Stimulated activated CD4-positive, alpha-beta T cell treated with anti-CD3 and anti-CD28 coated beads, Interleukin-2, amount 100 ng/mL, for 4 hours (primary cell): ENCODE results near the gene TENM3.
"Not testable (repeated sequence)": the region's sequence is repeated elsewhere in the genome, so short reads cannot be mapped to it uniquely, and the experiment has no call there.

Experiments
- DNase-seq: peaks from one replicate; pipeline ENCODE4 v3.0.0-alpha.2; 2020; ENCODE audit warnings: low read depth

The TENM3 gene

DNA sequence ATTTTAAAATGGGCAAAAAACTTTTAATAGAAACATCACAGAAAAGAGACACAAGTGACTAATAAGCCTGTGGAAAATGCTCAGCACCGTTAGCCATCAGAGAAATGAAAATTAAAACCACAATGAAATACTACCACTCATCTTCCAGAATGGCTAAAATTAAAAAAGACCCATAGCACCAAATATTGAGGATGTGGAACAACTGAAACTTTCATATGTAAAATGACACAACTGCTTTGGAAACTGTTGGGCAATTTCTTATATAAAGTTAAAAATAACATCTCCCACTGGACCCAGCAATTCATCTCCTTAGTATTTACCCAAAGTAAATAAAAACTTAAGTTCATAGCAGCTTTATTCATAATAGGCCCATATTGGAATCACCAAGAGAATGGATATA lies 94.2 kb downstream of the TENM3 start:
- no peak for DNase-seq

DNA sequence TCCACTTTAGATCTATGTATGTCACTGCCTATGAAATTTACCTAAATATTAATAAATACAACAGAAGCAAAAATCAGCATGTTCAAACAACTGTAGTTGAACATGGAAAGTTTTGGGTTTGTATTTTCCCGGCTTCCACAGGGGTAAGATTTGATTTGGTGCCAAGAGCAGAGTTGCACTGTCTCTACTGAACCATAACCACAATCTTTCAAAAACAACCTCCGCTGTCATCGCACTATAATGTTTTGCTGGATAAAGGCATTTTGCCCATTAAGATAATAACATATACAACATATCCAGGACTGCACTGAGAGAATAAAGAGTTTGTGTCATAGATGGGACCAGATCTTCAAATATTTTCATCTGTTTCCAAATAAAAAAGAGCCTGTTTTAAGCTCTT lies 94.9 kb downstream of the TENM3 start:
- DNase-seq, result no peak

DNA sequence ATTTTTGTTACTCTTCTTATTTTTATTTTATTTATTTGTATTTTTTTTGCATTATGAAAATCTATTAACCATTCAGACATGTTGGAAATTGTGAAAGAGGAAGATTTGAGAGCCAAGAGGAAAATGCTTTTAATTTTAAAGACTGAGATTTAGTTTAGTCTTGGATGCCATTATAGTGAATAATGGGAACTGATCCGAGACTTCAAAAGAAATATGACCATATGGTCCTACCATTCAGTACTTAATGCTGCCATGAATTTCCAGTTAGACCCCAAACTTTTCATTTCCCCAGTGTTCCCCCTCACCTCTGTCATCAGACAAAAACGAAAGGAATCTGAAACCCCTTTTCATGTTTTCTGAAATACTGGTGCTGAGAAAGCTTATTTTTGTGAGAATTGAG lies 95.5 kb downstream of the TENM3 start:
- DNase-seq, result no peak

DNA sequence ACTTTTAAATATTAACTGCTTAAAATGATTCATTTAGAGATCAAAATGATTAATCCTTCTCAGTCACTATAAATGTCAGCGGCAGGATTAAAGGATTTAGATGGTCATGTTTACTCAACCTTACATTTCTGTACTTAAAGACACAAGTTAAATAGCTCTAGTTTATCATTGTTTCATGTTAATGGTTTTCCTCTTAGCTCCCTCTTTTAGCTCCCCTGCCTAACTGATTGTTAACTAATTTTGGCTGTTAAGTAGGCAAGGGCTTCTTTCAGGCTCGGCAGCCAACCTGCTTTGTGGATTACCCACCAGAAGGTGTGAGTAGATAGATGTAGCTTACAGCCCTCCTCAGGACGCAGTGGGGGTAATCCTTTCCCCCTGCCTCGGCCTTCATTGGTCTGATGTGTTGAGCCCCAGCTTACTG lies 96.0 kb downstream of the TENM3 start:
- DNase-seq, result no peak

DNA sequence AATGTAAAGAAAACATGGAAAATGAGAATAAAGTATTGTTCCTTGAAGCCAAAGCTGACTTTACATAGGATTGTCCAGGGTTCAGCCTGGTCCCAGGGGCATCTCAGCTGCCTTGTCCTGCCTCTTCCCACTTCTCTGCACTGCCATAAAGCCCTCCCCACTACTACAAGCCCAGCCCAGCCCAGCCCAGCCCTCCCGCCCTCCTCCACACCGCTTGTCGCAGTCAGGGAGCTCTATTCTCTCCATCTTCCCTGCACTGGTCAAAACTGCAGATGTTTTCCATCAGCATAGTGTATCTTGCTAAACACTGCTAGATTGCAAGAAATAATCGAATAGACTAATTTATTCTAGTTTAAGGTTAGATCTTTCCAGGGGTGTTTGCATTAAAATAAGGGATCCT lies 100.3 kb downstream of the TENM3 start:
- no peak for DNase-seq

DNA sequence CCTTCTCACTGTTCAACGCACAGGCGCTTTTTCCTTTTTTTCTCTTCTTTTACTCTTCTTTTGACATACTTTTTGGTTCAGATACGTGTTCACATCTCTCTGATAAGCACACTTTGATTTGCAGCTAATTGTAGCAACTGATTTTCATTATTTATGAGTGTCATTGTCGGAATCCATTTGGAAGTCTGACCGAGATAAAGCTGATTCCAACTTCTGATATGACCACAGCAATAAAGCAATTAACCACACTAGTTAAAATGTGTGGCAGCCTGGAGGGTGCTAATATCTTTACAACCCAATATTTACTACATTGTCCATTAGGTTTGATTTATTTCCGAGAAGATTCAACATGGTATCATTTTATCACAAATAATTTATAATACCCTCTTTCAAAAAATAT lies 101.8 kb downstream of the TENM3 start:
- DNase-seq, result no peak

DNA sequence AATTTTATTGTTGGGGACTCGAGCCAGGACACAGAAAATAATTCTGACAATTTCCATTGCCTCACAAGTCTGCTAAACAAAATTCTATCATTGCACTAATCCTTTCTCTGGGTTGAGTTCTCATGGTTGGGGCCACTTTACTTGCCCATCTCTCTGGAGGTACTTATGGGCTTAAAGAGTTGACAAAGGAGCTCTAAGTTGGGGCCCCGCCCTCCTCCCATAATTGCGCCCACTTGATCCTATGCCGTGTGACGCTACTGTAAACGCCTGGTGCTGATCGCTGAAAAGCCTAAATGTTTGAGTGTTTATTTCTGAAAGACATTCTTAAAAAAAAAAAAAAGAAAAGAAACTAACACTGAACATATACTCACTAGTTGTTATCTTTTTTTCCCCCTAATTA lies 103.0 kb downstream of the TENM3 start:
- DNase-seq, result no peak

DNA sequence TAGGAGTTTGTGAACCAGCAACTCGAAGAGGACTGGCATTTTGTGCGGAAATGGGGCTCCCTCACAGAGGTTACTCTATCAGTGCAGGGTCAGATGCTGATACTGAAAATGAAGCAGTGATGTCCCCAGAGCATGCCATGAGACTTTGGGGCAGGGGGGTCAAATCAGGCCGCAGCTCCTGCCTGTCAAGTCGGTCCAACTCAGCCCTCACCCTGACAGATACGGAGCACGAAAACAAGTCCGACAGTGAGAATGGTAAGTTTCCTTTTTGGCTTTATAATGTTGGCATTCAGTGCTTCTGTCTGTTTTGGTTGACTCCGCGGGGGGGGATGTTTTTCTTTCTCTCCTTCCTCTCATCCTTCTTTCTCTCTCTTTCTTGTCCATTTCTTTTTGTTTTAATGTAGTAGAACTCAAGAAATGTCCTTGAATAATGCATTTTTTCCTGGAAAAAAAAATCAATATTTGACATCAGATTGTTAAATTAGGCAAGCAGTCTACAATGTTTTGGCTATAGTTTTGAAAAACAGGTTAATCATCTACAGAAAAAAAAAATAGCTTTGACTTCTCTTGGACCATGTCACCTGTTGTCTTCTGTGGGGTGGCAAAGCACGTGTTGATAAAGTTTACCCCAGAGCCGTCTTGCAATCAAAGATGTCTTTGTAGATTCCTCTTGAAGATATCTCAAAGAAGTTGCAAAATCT lies 103.6 kb downstream of the TENM3 start:
- DNase-seq, result no peak

DNA sequence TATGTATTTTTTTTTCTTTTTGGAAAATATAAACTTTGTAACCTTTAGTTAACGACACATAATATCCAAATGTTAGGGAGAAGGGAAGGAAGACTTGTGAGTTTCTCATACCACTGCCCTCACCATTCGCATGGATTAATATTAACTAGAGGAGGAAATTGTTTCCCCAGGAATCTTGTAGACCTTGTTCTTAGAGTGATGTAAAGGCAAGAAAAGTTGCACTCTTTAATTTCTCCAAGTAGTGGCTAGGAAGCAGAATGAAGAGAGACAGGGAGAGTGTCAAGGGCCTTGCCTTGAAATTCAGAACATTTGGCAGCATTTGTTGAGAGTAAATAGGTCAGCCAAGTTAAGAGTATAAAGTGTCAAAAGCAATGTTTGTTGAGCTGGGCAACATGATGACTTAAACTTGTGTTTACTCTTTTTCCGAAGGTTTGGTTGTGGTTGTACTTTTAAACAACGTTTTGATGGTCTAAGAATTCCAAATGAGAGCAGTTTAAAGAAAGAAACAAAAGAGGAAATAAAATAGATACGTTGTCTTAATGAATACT lies 105.7 kb downstream of the TENM3 start:
- no peak for DNase-seq

DNA sequence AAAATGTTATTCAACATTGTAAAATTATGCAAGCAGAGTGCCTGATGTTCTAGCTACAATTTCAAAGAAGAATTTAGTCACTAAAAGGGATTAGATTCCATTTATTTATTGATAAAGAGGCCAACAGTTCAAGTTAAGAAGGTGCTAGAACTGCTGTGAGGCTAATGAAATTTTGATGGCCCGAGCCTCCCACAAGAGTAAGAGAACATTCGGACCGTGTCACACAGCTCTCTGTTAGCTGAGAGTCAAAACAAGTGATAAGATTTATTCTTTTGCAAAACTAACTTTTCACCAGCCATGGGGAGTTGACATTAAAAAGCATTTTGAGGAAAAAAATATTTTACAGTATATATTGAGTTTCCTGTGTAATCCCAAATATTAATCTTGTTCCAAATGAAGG lies 106.8 kb downstream of the TENM3 start:
- DNase-seq, result no peak

DNA sequence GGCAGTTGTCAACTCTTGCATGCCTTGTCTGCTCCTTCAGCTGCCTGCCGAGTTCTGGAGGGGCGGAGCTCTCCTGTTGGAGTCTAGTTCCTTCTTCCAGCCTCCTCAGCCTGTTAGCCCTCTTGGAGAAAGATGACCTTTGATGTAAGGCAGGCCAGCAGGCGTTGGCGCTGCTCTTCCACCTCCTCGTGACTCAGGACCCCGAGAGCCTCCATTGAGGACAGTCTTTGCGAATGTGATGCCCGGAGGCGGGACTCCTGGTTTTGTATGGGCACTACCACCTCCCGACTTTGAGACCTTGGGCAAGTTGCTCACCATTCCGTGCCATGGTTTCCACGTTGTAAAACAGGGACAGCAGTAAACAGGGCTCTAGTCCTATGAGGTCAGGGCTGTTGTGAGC lies 108.3 kb downstream of the TENM3 start:
- no peak for DNase-seq

DNA sequence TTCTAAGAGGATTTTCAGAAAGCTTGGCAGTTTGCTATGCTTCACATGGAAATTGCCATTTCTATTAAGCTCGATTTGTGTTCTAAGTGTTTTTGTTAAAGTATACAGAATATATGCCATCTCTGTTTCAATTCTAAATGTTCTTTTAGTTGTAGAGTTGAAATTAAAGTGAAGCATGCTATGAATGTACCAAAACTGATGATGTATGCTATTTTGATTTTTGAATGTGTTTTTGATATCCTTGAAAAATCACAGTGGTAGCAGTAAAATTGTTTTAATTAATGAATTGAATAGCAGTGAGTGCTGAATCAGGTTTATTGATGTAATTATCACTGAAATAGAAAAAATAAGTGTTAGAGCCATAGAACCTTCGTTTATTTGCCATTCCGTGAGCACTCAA lies 110.9 kb downstream of the TENM3 start:
- no peak for DNase-seq

DNA sequence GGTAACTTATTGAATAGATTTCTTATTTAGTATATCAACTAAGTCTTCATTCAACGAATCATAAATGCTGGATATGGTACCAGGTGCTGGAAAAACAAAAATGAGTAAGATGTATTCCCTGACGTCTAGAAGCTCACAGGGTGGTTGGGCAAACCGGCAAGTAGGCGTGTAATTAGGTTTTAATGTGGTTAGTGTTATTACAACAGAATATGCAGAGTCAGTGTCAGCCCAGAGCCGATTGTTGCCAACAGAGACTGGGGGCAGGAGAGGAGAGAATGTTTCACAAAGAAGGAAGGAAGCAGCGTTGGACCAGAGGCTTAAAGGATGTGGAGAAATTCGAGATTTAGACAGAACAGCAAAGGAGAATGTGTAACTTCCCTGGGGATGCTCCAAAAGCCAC lies 111.7 kb downstream of the TENM3 start:
- DNase-seq, result no peak

DNA sequence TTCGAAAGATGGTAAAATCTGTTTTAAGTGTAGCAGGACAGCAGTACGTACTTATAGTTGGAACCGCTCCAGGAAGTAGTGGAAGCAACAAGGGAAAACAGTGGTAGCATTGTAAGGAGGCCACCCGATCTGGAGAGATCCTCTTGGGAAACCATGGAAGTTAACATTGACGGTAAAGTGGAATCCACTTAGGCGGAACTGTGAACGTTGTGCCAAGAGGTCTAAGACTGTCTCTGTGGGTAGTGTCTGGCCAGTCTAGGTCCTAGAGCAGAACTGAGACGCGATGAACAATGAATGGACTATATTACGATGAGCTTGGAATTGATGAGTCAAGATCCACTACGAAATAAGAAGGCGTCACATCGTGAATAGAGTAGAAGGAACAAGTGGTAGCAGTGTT lies 124.0 kb downstream of the TENM3 start:
- no peak for DNase-seq

DNA sequence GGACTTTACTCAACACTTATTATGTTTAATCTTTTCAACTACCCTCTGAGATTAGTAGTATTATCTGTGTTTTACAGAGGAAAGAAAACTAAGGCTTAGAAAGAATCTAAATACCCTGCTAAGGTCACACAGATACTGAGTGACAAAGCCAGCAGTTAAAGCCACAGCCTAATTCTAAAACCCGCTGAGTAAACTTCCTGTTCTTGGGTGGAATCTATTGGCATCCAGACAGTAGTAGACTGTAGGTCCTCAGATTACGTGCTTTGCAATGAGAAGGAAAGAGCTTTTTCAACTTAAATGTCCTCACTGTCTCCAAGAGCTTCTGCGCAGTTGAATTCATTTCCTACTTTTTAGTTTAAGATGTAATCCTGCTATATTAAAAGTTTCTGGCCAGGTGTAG lies 126.0 kb downstream of the TENM3 start:
- no peak for DNase-seq

DNA sequence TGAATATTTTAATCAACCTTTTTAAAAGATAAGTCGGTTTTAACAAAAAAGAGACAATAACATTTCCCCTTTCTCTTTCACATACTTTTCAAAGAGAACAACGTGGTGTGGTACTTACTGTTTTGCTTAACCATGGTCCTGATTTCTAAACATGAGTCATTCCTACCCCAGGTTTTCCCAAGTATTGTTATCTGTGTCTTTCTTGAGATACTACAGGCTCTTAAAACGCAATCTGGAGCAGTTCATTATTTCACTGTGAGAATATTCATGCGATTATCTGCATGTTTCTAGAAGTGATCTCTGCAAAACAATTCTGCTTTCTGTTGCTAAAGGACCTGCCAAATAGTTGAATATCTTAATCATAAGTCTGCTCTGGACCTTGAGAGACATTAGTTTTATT lies 127.3 kb downstream of the TENM3 start:
- DNase-seq, result no peak

DNA sequence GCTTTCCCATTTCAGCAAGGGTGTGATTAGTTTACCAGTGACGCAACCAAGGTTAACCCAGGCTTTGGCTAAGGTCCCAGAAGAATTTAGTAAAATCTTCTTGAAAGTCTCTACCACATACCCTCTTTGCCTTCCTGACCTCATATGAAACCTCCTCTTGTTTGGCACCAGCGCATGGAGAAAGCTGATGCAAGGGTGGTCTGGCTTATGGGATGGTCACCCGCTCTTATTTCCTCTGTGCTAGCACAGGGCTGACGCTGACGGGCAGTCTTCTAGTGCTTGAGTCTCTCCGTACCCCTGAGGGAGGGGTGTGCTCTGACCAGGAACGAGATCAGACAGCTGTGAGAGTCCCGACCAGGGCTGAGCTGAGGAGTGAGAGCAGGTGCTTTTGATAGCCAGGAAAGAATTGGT lies 137.6 kb downstream of the TENM3 start:
- DNase-seq, result no peak

DNA sequence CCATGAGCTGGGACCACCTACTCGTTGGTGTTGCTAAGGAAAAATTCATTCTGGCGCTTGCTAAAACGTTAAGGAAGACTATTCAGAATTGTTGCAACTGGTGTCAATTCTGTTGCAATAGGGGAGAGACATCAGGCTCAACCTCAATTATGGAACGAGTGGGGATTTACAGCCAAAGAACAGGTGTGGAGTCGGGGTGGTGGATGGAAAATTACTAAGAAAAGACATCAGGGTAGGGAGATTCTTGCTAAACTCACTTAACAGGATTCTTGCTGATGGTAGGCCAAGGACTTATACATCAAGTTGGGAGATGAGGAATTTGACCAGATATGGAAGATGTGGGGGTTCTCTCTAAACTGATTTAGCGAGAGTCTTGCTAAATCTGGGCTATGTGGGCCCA lies 139.7 kb downstream of the TENM3 start:
- no peak for DNase-seq

DNA sequence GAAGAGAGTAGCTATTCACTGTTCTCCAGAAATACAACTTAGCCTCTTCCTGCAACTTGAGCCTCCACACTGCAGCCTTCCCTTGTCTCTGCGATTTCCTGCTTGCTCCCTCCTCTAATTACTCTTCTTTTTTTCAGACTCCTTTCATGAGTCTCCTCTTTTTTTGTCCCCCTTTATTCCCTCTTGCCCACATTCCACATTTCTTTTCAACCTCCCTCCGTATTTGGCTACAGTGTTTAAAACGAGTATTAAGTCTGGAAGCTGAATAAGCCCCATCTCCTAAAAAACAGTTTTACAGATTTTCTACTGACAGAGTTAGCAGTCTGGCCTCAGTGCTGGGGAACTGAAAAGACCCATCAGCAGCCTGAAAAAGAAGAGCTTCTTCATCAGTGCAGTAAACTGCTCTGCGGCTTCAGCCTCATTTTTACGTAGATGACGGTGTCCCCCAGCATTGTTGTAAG lies 141.5 kb downstream of the TENM3 start:
- DNase-seq, result no peak

DNA sequence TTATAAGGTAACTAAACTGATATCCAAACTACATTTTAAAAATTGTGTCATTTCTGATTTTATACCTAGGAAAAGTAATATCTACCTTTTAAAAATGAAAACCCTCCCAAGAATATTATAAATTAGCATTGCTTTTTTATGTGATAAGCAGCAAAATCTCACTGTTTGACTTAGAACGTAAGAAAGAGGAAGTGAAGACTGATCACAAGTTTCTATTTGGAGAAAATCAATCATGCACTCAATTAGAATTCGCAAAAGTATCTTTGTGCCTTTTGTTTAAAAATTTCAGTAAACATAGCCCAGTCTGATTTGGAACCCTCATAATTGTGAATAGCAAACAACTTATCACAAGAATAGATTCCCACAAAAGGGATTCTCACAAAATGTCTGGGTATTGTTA lies 142.7 kb downstream of the TENM3 start:
- no peak for DNase-seq

DNA sequence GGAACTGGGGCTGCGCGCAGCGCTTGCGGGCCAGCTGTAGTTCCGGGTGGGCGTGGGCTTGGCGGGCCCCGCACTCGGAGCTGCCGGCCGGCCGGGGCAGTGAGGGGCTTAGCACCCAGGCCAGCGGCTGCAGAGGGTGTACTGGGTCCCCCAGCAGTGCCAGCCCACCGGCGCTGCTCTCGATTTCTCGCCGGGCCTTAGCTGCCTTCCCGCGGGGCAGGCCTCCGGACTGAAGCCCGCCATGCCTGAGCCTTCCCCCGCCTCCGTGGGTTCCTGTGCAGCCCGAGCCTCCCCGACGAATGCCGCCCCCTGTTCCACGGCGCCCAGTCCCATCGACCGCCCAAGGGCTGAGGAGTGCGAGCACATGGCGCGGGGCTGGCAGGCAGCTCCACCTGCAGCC lies 143.4 kb downstream of the TENM3 start:
- DNase-seq, result not testable (repeated sequence)

DNA sequence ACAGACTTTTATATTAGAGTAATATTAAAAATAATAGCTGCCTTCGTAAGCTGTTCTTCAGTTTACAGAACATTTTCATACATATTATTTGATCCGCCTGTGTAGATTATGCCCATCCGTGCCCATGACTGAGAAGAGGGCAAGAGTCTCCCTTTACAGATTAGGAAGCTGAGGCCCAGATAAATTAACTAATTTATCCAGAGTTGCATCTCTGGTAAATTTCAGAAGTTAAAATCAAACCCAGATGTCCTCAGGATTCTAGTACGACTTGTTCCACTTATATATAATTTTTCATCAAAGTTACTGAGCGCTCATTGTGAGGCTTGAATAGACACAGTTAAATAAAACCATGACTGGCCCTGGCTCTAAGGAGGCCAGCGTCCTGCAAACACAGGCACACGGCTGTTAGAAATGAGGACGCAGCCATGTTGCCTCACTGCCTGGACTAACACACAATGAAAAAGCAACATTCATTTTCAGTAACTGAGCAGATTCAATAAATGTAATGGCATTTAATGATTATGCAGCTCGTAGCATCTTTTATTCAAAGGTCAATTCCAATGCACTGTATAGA lies 148.0 kb downstream of the TENM3 start:
- DNase-seq, result no peak

DNA sequence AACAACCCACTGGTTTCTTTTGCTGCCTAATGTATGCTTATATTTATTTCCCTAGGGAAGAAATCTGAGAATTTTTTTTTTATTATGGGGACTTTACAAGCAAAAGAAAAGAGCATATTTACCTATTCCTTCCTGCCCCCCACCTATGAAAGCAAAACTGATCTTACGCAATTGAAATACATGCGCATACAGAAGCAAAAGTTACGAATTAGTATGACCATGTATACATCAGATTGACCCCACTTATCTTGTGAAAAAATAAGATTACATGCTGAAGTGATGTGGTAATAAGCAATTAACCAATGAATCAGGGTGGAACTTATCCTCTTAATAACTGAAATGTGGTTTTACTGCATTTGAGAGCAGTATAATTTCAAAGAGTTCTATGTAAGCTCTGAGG lies 151.0 kb downstream of the TENM3 start:
- no peak for DNase-seq

DNA sequence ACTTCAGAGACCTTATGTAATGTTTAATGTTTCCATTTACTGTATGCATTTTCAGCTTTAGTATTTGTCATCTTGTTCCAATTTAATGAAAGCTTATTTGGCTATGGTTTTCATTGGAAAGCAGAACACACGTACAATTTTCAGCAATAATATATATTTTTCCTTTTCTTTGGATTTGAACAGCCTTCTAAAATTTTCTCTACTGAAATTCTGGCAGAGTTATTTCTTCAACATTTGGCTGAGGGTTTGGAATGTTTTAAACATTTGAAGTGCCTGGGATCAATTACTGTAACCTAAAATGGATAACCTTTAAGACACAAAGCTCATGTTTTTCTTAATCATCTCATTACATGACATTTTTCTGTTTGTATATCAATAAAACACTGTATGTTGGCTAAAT lies 156.9 kb downstream of the TENM3 start:
- DNase-seq, result no peak
